Measurements from ENCODE around the gene KRTAP4-3. TPM values are rescaled to one million over a fixed set of nuclear protein-coding genes. Genes with fewer than 3 reads are reported as not detected.
"Not testable (repeated sequence)": the region's sequence is repeated elsewhere in the genome, so short reads cannot be mapped to it uniquely, and the experiment has no call there.

Gene KRTAP4-3
- not detected for total RNA-seq

DNA sequence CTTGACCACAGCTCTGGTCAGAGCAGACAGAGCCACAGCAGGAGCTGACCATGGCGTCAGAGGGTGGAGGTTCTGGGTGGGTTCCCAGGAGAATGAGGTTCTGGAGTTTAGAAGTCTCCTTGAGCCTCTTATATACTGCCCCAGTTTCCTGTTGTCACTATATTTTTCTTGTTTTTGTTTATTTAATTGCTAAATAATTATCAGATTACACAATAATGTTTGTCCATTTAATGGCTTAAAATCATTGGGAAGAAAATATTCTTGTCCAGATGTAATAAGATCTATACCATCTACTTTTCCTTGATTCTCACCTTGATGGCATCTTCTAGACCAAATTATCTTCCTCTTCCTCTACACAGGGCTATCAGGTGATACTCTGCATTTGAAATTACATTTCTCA lies at the start of gene KRTAP4-3:
Gene KRTAP4-3, minus strand, starts transcription at position 101 of the 400 bp plus-strand sequence. Its CDS starts 49 bp downstream, at position 52.
- ATAC-seq (no peak), DNase-seq (ENCODE audit: low spot score) (no peak)

DNA sequence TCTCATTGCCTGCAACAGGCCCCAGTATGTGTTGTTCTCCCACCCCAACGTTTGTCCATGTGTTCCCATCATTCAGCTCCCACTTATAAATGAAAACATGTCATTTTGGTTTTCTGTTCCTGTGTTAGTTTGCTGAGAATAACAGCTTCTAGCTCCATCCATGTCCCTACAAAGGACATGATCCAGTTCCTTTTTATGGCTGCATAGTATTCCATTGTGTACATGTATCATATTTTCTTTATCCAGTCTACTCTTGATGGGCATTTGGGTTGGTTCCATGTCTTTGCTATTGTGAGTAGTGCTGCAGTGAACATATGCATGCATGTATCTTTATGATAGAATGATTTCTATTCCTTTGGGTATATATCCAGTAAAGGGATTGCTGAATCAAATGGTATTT lies 47.7 kb upstream of the KRTAP4-3 start:
- ATAC-seq: no peak
- no peak for DNase-seq (ENCODE audit: low spot score)

DNA sequence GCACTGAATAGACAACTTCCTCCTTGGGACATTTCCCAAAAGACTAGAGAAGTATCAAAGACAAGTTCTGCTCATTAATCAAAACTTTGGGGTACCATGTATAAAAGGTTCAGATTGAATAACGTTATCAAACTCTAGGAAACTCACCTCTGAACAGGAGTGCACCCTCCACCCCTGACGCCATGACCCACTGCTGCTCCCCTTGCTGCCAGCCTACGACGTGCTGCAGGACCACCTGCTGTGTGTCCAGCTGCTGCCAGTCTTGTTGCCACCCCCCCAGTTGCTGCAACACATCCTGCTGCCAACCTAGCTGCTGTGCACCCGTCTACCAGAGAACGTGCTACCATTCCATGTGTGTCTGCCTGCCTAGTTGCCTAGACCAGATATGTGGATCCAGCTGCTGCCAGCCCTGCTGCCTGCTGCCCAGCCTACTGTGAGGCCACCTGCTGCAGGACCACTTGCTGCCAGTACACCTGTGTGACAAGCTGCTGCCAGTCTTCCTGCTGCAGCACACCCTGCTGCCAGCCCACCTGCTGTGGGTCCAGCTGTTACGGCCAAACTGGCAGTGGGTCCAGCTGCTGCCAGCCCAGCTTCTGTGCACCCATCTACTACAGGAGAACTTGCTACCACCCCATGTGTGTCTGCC lies 44.6 kb upstream of the KRTAP4-3 start:
- no peak for ATAC-seq

DNA sequence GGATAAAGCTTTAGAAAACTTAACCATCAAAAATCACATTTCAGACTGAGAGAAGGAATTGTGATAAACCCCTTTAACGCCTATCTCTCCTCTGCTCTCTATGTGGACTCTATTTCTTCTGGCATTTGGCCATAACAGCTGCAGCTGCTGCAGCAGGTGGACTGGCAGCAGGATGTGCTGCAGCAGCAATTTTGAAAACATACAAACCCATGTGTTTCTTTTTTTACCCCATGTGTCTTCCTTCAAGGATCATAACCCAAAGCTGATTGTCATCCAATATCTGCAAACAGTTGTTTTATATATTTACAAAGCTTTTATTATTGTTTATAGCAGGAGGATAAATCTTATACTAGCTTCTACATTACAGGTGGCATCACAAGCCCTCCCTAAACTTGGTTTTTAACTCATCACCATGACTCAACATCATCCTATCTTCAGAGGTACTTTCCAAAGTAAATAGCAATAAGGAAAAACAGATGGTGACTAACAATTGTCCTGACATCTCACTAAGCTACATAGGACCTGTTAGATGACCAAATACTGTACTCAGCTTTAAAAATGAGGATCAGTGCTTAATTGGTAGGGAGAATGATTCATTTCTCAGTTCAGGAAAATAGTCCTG lies 43.9 kb upstream of the KRTAP4-3 start:
- DNase-seq (ENCODE audit: low spot score): no peak
- ATAC-seq: no peak

More for the DNA sequence above, 44.6 kb upstream of the KRTAP4-3 start:
- no peak for DNase-seq (ENCODE audit: low spot score)

DNA sequence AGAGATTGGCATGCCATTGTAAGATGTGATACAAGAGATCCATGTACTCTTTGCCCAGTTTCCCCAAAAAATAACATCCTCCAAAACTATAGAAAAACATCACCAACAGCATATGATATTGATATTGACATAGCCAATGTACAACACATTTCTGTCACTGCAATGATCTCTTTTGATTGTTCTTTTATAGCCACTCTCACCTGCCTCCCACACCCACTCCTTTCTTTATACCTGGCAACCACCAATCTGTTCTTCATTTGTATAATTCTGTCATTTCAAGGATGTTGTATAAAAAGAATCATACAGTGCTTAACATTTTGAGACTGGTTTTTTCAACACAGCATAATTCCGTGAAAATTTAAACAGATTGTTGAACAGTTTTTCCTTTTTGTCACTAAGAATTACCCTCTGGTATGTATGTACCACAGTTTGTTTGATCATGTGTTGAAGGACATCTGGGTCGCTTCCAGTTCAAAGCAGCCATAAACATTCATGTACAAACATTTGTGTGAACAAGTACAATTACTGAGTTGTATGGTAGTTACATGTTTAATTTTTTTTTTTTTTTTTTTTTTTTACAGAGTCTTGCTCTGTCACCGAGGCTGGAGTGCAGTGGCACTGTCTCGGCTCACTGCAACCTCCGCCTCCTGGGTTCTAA lies 31.5 kb upstream of the KRTAP4-3 start:
- DNase-seq (ENCODE audit: low spot score): no peak

DNA sequence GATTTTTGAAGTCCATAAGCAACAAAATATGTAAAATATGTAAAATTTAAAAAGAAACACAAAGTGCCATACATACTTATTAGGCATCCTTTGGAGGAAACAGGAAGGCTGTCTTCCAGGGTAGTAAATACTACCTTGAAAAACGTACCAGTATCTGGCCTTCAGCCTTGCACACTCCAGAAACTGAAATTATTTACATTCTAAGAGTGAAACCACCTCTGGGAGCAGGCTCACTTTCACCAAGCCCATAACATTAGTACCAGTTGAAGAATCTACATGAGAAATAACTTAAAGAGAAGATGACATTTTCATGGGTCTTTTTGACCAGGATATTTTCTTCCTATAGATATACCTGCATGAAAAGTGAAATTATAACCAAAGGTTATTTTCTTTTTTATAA lies 28.0 kb upstream of the KRTAP4-3 start:
- ATAC-seq: no peak
- DNase-seq (ENCODE audit: low spot score): no peak

More for the DNA sequence above, 31.5 kb upstream of the KRTAP4-3 start:
- no peak for ATAC-seq

DNA sequence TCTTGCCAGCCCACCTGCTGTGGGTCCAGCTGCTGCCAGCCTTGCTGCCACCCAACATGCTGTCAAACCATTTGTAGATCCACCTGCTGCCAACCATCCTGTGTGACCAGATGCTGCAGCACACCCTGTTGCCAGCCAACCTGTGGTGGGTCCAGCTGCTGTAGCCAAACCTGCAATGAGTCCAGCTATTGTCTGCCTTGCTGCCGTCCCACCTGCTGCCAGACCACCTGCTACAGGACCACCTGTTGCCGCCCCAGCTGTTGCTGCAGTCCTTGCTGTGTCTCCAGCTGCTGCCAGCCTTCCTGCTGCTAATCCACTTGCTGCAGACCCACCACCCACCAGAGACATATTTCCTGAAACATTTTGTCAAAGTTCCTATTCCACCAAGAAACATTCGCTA lies 22.3 kb upstream of the KRTAP4-3 start:
- ATAC-seq (no peak), DNase-seq (ENCODE audit: low spot score) (no peak)

DNA sequence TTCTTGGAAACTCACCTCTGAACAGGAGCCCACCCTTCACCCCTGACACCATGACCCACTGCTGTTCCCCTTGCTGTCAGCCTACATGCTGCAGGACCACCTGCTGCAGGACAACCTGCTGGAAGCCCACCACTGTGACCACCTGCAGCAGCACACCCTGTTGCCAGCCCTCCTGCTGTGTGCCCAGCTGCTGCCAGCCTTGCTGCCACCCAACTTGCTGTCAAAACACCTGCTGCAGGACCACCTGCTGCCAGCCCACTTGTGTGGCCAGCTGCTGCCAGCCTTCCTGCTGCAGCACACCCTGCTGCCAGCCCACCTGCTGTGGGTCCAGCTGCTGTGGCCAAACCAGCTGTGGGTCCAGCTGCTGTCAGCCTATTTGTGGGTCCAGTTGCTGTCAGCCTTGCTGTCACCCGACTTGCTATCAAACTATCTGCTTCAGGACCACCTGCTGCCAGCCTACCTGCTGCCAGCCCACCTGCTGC lies 21.9 kb upstream of the KRTAP4-3 start, which contains the start of gene KRTAP9-1:
Gene KRTAP9-1, plus strand, starts transcription at position 51 of the 482 bp plus-strand sequence. Its CDS starts 0 bp downstream, at position 51.
- not testable (repeated sequence) for DNase-seq (ENCODE audit: low spot score); ATAC-seq

DNA sequence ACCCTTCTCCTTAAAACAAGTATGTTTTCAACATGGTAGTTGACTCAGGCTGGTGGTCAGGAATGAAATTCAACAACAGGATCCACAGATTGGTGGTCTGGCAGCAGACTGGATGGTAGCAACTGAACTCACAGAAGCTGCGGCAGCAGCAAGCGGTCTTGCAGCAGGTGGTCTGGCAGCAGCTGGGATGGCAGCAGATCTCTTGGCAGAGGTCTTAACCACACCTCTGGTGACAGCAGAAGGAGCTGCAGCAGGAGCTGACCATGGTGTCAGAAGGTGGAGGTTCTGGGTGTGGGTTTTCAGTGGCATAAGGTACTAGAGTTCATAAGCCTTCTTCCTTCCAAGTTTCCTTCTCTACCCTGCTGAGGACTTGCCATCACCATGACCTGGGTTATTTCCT lies 18.9 kb upstream of the KRTAP4-3 start:
- ATAC-seq (no peak), DNase-seq (ENCODE audit: low spot score) (no peak)

DNA sequence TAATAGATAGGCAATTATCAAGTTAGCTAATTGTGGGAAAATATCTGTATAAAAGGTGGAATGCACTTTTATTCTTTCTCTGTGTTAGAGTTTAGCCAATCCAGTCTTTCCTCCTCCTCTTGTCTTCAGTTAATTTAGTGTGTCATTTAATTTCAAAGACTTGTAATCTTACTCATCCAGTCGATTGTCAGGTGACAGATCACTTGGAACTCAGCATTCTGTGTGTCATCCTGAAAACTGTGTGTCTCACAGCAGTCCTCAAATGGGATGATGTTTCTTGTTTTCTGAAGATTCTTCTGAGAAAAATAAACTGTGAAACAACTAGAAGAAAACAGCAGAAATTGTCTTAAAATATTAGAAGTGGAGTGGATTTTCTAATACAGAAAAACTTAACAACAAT lies 17.0 kb upstream of the KRTAP4-3 start:
- ATAC-seq: no peak

DNA sequence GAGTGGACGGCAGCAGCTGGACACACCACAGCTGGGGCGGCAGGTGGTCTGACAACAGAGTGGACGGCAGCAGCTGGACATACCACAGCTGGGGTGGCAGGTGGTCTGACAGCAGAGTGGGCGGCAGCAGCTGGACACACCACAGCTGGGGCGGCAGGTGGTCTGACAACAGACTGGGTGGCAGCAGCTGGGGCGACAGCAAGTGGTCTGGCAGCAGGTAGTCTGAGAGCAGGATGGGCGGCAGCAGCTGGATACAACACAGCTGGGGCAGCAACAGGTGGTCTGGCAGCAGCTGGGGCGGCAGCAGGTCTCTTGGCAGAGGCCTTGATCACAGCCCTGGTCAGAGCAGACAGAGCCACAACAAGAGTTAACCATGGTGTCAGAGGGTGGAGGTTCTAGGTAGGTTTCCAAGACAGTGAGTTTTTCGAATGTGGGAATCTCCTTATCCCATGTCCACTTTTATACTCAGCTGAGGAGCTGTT lies 16.5 kb upstream of the KRTAP4-3 start, which contains the start of gene KRTAP4-1:
Gene KRTAP4-1, minus strand, starts transcription at position 432 of the 482 bp plus-strand sequence. Its CDS starts 57 bp downstream, at position 375.
- ATAC-seq (no peak), DNase-seq (ENCODE audit: low spot score) (no peak)

More for the DNA sequence above, 17.0 kb upstream of the KRTAP4-3 start:
- no peak for DNase-seq (ENCODE audit: low spot score)

DNA sequence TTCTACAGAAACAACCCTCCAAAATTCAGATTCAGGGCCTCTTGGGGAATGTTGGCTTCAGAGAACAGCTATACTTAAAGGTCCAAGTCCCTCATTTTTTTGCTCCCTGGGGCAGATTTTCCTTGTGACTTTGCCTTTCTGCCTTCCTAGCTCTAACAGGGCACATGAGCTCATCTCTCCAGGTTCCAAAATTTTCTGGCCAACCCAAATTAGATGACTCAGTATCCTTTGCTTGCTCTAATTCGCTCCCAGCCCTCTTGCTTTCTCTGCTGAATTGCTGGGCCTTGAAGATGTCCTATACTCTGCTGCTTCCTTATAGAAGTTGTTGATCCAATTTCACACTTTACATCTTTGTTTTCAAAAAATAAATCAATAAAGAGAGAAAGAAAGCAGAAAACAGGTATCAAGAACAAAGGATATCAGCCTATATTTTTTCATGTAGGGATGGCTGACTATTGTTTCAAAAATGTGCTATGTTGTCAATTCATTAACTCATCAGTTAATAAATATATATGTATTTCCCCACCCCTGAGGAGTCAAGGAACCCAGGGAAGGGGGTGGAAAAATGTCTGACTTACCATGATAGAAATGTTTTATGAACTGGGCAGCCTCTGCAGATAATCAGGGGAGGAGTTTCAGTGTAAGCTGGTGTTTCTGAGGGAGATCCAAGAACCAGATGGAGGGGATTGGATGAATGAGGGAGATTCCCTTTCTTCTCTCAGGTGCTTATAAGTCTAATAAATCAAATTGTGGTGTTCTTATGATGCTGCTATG lies 11.0 kb upstream of the KRTAP4-3 start:
- DNase-seq (ENCODE audit: low spot score): no peak
- no peak for ATAC-seq

DNA sequence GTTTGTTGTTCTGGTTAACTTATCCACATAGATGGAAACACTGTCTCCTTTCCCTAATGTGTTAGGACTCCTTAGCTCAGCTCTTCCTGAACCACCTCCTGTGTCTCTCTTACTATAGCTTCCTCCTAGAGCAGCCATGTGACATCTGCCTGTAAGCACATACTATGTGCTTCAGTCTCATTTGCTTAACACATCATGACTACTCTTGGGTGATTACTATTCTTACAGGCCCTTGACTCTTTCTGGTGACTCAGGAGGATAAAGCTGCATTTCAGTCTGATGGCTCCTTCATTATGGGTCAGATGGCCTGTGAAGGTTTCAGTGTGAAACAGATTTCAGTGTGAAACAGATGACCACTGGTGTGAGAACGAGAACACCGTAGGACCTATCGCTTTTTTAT lies 10.3 kb upstream of the KRTAP4-3 start:
- DNase-seq (ENCODE audit: low spot score): no peak
- ATAC-seq: no peak

DNA sequence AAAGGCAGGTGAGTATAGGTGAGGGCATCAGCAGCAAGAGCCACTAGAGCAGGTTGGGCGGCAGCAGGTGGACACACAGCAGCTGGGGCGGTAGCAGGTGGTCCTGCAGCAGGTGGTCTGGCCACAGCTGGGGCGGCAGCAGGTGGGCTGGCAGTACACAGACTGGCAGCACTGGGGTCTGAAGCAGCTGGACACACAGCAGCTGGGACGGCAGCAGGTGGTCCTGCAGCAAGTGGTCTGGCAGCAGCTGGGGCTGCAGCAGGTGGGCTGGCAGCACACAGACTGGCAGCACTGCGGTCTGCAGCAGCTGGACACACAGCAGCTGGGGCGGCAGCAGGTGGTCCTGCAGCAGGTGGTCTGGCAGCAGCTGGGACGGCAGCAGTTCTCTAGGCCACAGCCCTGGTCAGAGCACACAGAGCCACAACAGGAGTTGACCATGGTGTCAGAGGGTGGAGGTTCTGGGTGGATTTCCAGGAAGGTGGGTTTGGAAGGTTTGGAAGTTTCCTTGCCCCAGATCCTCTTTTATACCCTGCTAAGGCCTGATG lies 9.8 kb upstream of the KRTAP4-3 start, which contains the start of gene KRTAP4-2:
Gene KRTAP4-2, minus strand, starts transcription at position 495 of the 545 bp plus-strand sequence. Its CDS starts 57 bp downstream, at position 438.
- ATAC-seq (no peak), DNase-seq (ENCODE audit: low spot score) (no peak)

DNA sequence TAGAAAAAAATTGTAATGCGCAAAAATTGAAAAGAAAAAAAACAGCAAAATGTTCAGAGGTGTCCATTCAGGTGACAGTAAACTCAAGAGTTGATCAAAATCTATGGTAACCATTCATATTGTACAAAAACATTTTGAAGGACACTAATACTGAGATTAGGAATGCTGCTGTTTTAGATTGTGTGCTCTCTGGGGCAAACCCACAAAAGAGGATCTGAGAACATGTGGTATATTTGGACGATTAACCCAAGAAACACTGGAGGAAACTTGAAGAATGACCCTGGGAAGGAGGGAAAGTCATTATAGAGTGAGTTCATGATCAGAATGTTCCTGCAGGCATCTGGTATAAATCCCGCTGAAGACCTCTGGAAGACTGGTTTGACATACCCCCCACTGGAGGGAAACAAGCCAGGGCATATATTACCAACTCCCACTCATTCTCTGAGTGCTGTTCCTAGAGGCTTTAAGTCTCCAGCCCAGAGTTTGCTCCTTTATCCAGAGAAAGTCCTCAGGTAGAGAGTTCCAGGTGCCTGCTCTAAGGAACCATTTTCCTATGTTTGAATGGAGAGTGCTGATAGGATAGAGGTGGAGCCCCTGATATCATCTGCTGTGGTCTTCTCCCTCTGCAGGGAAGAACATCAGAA lies 8.8 kb upstream of the KRTAP4-3 start:
- DNase-seq (ENCODE audit: low spot score) (no peak), ATAC-seq (no peak)

DNA sequence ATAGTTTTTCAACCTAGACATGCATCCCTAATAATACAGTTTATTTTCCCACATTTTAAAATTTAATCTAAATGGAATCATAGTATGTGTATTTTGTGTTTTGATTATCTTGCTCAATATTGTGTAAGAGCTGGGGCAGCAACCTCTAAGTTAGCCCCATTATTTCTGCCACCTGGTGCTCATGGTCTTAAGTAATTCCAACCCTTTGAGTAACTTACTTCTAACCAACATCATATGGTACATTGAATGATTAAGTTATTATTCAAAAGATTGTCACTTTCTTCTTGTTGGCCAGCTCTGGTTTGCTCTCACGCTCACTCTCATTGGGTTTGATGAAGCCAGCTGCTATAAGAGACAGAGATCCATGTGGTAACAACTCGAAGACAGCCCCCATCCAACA lies 3.9 kb upstream of the KRTAP4-3 start:
- no peak for DNase-seq (ENCODE audit: low spot score)
- ATAC-seq: no peak

DNA sequence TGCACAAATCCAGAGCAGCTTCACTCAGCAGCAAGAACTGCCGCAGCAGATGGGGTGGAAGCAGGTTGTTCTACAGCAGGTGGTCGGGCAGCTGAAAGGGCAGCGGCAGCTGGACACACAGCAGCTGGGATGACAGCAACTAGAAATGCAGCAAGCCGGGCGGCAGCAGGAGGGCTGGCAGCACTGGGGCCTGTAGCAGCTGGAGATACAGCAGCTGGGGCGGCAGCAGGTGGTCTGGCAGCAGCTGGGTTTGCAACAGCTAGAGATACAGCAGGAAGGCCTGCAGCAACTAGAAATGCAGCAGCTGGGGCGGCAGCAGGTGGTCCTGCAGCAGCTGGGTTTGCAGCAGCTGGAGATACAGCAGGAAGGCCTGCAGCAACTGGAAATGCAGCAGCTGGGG lies 460 bp downstream of the KRTAP4-3 start:
- ATAC-seq: no peak
- no peak for DNase-seq (ENCODE audit: low spot score)

DNA sequence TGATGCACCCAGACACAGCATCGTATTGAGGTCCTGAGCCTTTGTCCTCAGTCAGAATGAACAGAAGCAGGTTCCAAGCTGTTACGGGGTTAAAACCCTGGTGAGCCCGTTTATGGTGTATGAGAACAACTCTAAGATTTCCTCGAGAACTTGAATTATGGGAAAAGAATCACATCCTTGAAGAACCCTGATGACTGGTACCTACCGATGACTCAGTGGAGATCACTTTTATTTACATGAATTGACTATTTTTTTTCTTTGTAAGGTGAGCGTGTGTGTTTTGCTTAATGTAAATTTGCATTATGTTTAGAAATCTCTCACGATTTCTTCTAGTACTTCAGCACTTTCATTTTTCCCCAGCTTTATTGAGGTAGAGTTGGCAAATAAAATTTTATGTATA lies 4.2 kb downstream of the KRTAP4-3 start:
- DNase-seq (ENCODE audit: low spot score): no peak
- no peak for ATAC-seq

DNA sequence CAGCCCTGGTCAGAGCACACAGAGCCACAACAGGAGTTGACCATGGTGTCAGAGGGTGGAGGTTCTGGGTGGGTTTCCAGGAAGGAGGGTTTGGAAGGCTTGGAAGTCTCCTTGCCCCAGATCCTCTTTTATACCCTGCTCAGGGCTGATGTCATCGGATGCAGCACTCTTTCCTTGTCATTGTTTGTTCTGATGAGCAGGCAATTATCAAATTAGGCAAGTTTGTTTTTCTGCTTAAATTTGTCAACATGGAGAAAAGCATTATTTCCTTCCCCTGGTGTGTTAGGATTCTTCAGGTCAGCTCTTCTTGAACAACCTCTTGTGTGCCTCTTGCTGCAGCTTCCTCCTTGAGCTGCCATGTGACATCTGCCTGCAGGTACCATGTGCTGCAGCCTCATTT lies 7.4 kb downstream of the KRTAP4-3 start, which contains the start of gene KRTAP4-4:
Gene KRTAP4-4, minus strand, starts transcription at position 101 of the 400 bp plus-strand sequence. Its CDS starts 57 bp downstream, at position 44.
- ATAC-seq (no peak), DNase-seq (ENCODE audit: low spot score) (no peak)

DNA sequence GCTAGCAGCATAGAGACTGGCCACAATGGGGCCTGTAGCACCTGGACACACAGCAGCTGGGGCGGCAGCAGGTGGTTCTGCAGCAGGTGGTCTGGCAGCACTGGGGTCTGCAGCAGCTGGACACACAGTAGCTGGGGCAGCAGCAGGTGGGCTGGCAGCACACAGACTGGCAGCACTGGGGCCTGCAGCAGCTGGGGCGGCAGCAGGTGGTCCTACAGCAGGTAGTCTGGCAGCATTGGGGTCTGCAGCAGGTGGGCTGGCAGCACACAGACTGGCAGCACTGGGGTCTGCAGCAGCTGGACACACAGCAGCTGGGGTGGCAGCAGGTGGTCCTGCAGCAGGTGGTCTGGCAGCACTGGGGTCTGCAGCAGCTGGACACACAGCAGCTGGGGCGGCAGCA lies 7.8 kb downstream of the KRTAP4-3 start:
- ATAC-seq; DNase-seq (ENCODE audit: low spot score): not testable (repeated sequence)
